SK-N-SH (cell line): ENCODE data around the gene PRDM5. TPM values are rescaled to one million over a fixed set of nuclear protein-coding genes. Genes with fewer than 3 reads are reported as not detected.

ENCODE experiments used
- CTCF ChIA-PET: fragments of 300-600, 350-600 bp; formaldehyde crosslinking; extraction: SDS; loops from one replicate; lab custom pipeline; 2021; lab: Yijun Ruan, JAX
- POLR2A ChIA-PET: fragments of 350-600 bp; sonication (Branson Sonifier 250); formaldehyde crosslinking; extraction: SDS; loops from one replicate; lab custom pipeline; 2020; ENCODE audit warnings: antibody characterized with exemption, inconsistent platforms; lab: Yijun Ruan, JAX
- DNase-seq: peaks from one replicate; pipeline ENCODE4 v3.0.0; 2012
- H2AFZ ChIP-seq: fragments of 200-600 bp; sonication (generic); 2 replicates; pipeline ENCODE4 v1.8.1; 2016; ENCODE audit warnings: antibody characterized with exemption, mild to moderate bottlenecking, low read depth
- H3F3A ChIP-seq: fragments of 200-600 bp; sonication (generic); replicated peaks from 2 replicates; pipeline ENCODE3; 2016; ENCODE audit warnings: antibody characterized with exemption, mild to moderate bottlenecking; ENCODE audit not compliant: insufficient read depth
- H3K27ac ChIP-seq, 2 experiments: fragments of 200-500 bp in 1 of 2; fragments of 200-600 bp in 1 of 2; sonication (Bioruptor generic) in 1 of 2; sonication (generic), shearing (Covaris generic) in 1 of 2; 2 replicates each; pipeline versions ENCODE4 v1.5.1 to v1.6.1; 2014 to 2016; ENCODE audit warnings: low read depth in 2 of 2, inconsistent platforms in 1 of 2, low read length in 1 of 2, mild to moderate bottlenecking in 1 of 2, mixed read lengths in 1 of 2
- H3K27me3 ChIP-seq: fragments of 200-600 bp; sonication (generic), shearing (Covaris generic); 2 replicates; pipeline ENCODE4 v1.6.1; 2016; ENCODE audit warnings: mixed run types; ENCODE audit not compliant: insufficient read depth
- H3K36me3 ChIP-seq, 2 experiments: fragments of 200-500 bp in 1 of 2; fragments of 200-600 bp in 1 of 2; sonication (Bioruptor generic) in 1 of 2; sonication (generic) in 1 of 2; replicated peaks in 1 of 2; 2 replicates each; pipeline versions ENCODE3 to v1.5.1; 2014 to 2016; ENCODE audit warnings: low read length in 1 of 2, mild to moderate bottlenecking in 1 of 2; ENCODE audit not compliant: insufficient read depth in 2 of 2, control insufficient read depth in 1 of 2
- H3K4me1 ChIP-seq, 2 experiments: fragments of 200-500 bp in 1 of 2; fragments of 200-600 bp in 1 of 2; sonication (Bioruptor generic) in 1 of 2; sonication (generic), shearing (Covaris generic) in 1 of 2; 2 replicates each; pipeline versions ENCODE4 v1.5.1 to v1.6.1; 2014 to 2016; ENCODE audit warnings: low read depth in 1 of 2, low read length in 1 of 2, mixed run types in 1 of 2; ENCODE audit not compliant: insufficient read depth in 2 of 2, control insufficient read depth in 1 of 2
- H3K4me2 ChIP-seq: fragments of 200-600 bp; sonication (generic), shearing (Covaris generic); 2 replicates; pipeline ENCODE4 v1.6.1; 2017; ENCODE audit warnings: mixed run types
- H3K4me3 ChIP-seq, 2 experiments: fragments of 200-500 bp in 1 of 2; fragments of 200-600 bp in 1 of 2; sonication (Bioruptor generic) in 1 of 2; sonication (generic), shearing (Covaris generic) in 1 of 2; 2 replicates each; pipeline versions ENCODE4 v1.5.1 to v1.8.1; 2014 to 2016; ENCODE audit warnings: low read depth in 2 of 2, inconsistent platforms in 1 of 2, low read length in 1 of 2, mild to moderate bottlenecking in 1 of 2, mixed read lengths in 1 of 2, moderate library complexity in 1 of 2
- H3K79me2 ChIP-seq: fragments of 200-600 bp; sonication (generic); 2 replicates; pipeline ENCODE4 v1.8.1; 2017; ENCODE audit warnings: mild to moderate bottlenecking; ENCODE audit not compliant: insufficient read depth
- H3K9ac ChIP-seq: fragments of 200-600 bp; sonication (generic); 2 replicates; pipeline ENCODE4 v1.6.1; 2017; ENCODE audit warnings: mixed run types
- H3K9me2 ChIP-seq: fragments of 200-600 bp; sonication (generic); 2 replicates; pipeline ENCODE4 v1.6.1; 2017; ENCODE audit warnings: mixed run types
- H3K9me3 ChIP-seq: fragments of 200-600 bp; sonication (generic); 2 replicates; pipeline ENCODE4 v1.6.1; 2017; ENCODE audit warnings: mixed run types, mild to moderate bottlenecking, moderate library complexity
- H4K20me1 ChIP-seq: fragments of 200-600 bp; sonication (generic); 2 replicates; pipeline ENCODE4 v1.6.1; 2017; ENCODE audit warnings: mild to moderate bottlenecking, mixed run types; ENCODE audit not compliant: insufficient read depth
- CHD2 ChIP-seq: fragments of 150-350 bp; IDR thresholded peaks from 2 replicates; pipeline ENCODE4 v1.6.1; 2018; ENCODE audit warnings: low read length; ENCODE audit not compliant: partially characterized antibody
- CTCF ChIP-seq: fragments of 200-600 bp; sonication (generic); IDR thresholded peaks from 2 replicates; pipeline ENCODE4 v1.6.1; 2017; ENCODE audit warnings: antibody characterized with exemption, mild to moderate bottlenecking, moderate library complexity
- ELF1 ChIP-seq: IDR thresholded peaks from 2 replicates; pipeline ENCODE4 v1.4.0; 2012
- FOXJ3 ChIP-seq: sonication (generic); formaldehyde crosslinking; IDR thresholded peaks from 2 replicates; pipeline ENCODE4 v1.5.1; 2020; ENCODE audit warnings: mild to moderate bottlenecking, missing genetic modification reagents
- FOXM1 ChIP-seq: IDR thresholded peaks from 2 replicates; pipeline ENCODE4 v1.4.0; 2012; ENCODE audit warnings: low read depth, mild to moderate bottlenecking
- GABPA ChIP-seq: IDR thresholded peaks from 2 replicates; pipeline ENCODE4 v1.4.0; 2012; ENCODE audit warnings: low read depth, mild to moderate bottlenecking
- GATA2 ChIP-seq: sonication (generic); formaldehyde crosslinking; IDR thresholded peaks from 2 replicates; pipeline ENCODE4 v1.5.0; 2020; ENCODE audit warnings: mild to moderate bottlenecking, missing genetic modification reagents
- JUND ChIP-seq: IDR thresholded peaks from 2 replicates; pipeline ENCODE4 v1.4.0; 2012
- MAX ChIP-seq: IDR thresholded peaks from 2 replicates; pipeline ENCODE4 v1.4.0; 2012; ENCODE audit warnings: low read depth
- MEF2A ChIP-seq: IDR thresholded peaks from 2 replicates; pipeline ENCODE4 v1.4.0; 2012; ENCODE audit warnings: low read depth, borderline replicate concordance
- MXI1 ChIP-seq: IDR thresholded peaks from 2 replicates; pipeline ENCODE4 v1.6.1; 2012; ENCODE audit warnings: mild to moderate bottlenecking, low read depth, low read length, improper control_type of control experiment
- PBX3 ChIP-seq: IDR thresholded peaks from 2 replicates; pipeline ENCODE4; 2012
- POLR2AphosphoS5 ChIP-seq: IDR thresholded peaks from 2 replicates; pipeline ENCODE4 v1.6.1; 2012; ENCODE audit warnings: low read depth, low read length
- SIN3A ChIP-seq: IDR thresholded peaks from 2 replicates; pipeline ENCODE4 v1.6.1; 2012; ENCODE audit warnings: low read depth, mild to moderate bottlenecking, low read length, moderate library complexity, borderline replicate concordance
- TAF1 ChIP-seq: IDR thresholded peaks from 2 replicates; pipeline ENCODE4 v1.6.1; 2012; ENCODE audit warnings: low read depth, mild to moderate bottlenecking, low read length, moderate library complexity, borderline replicate concordance
- TCF12 ChIP-seq: IDR thresholded peaks from 2 replicates; pipeline ENCODE4 v1.4.0; 2012
- TEAD4 ChIP-seq: IDR thresholded peaks from 2 replicates; pipeline ENCODE4 v1.4.0; 2012; ENCODE audit warnings: mild to moderate bottlenecking, borderline replicate concordance; ENCODE audit not compliant: insufficient read depth
- YY1 ChIP-seq: IDR thresholded peaks from 2 replicates; pipeline ENCODE4 v1.4.0; 2012; ENCODE audit warnings: low read depth, mild to moderate bottlenecking
- WGBS: methylation state at CpG from one replicate; pipeline ENCODE4 v1.1.6; 2017; ENCODE audit warnings: low lambda C conversion rate; 5-methylcytosine and 5-hydroxymethylcytosine counted together
- polyA plus RNA-seq, 3 experiments: library from polyadenylated mRNA; depleted of rRNA; stranded (reverse); fragments of >200 nt; gene quantifications; 2 replicates each; pipeline ENCODE4 v1.2.3, GENCODE V29; 2012
- TF ChIP-seq, protein P1 (sequence below): fragments of 150-350 bp; IDR thresholded peaks from 2 replicates; pipeline ENCODE4 v1.6.1; 2016; ENCODE audit warnings: mild to moderate bottlenecking, low read depth, low read length
- TF ChIP-seq, protein P2 (sequence below): fragments of 150-350 bp; IDR thresholded peaks from 2 replicates; pipeline ENCODE4 v1.6.1; 2017; ENCODE audit warnings: antibody characterized with exemption, low read length, low read depth, borderline replicate concordance

PRDM5 gene
- polyA plus RNA-seq, 1 of the 3 experiments (the other 2 are of a cell fraction), result 3.8 TPM

- Histone ChIP-seq H3K79me2 (no peaks in the 10 kb centered on the region; the same call in 1 of the 2 replicates), H3K9ac (peak overlapping the region; percentile 67), H3F3A (peaks cover 22% of the 10 kb centered on the region), H3K4me1 (peaks cover 0 to 19% of the 10 kb centered on the region in 2 experiments; a peak in 2 of 4 replicates), H3K36me3 (no peaks in the 10 kb centered on the region), H2AFZ (peak overlapping the region; percentile 93), H3K9me3 (no peaks in the 10 kb centered on the region), H3K4me2 (peak overlapping the region; percentile 72), H3K9me2 (no peaks in the 10 kb centered on the region), H3K27ac (peak overlapping the region; percentile 61 to 93), H3K27me3 (no peaks in the 10 kb centered on the region), H4K20me1 (no peaks in the 10 kb centered on the region), H3K4me3 (peak overlapping the region; percentile 75 to 83)
- TF ChIP-seq TEAD4 (0 out of 2 replicates have a peak, but pooled peaks have one; percentile 22), SIN3A (peak; percentile 70; the same call in 1 of the 2 replicates), MXI1 (0 out of 2 replicates have a peak, but pooled peaks have one; percentile 17), JUND (no peak), POLR2AphosphoS5 (peak; percentile 58), PBX3 (0 out of 2 replicates have a peak, but pooled peaks have one; percentile 7), YY1 (peak; percentile 36; the same call in 1 of the 2 replicates), GABPA (peak; percentile 72), CHD2 (no peak), GATA2 (CRISPR knock-in tag) (no peak), MAX (peak; percentile 95), TAF1 (peak; percentile 70; the same call in 1 of the 2 replicates), TCF12 (peak; percentile 9; the same call in 1 of the 2 replicates), ELF1 (peak; percentile 56; the same call in 1 of the 2 replicates)
- POLR2A ChIA-PET, result no interaction called here
- no peak for DNase-seq
- CTCF ChIA-PET, result interaction anchor here (1.3 to 3.7 kb wide), 2 partner anchors 91 to 204 kb away, joined by 4 to 15 read pairs; no protein-coding TSS in a partner anchor
- WGBS, result 7% methylated on average over 19 of the region's 51 CpGs
Measured at GRCh38 chr4:120921456-120922380, 808 bp downstream of the PRDM5 start.

- Histone ChIP-seq H3K36me3 (no peaks in the 10 kb centered on the region), H3K9me2 (no peaks in the 10 kb centered on the region), H3K27me3 (no peaks in the 10 kb centered on the region), H3K4me1 (peaks cover 0 to 19% of the 10 kb centered on the region in 2 experiments; a peak in 2 of 4 replicates), H3K79me2 (peaks cover 4% of the 10 kb centered on the region; the same call in 1 of the 2 replicates), H3K9me3 (no peaks in the 10 kb centered on the region), H3K27ac (peak overlapping the region in 1 of 2 experiments; percentile 61; a peak in 1 of 4 replicates), H3K4me2 (no peak overlapping the region), H3F3A (peaks cover 21% of the 10 kb centered on the region), H2AFZ (0 out of 2 replicates have a peak overlapping the region, but pooled peaks have one; percentile 93), H4K20me1 (no peaks in the 10 kb centered on the region), H3K9ac (no peak overlapping the region)
- DNase-seq, result no peak
- 98% methylated on average over 2 of the region's 2 CpGs for WGBS
- POLR2A ChIA-PET, result no interaction called here
- TF ChIP-seq FOXM1 (no peak), CTCF (no peak), POLR2AphosphoS5 (no peak), TCF12 (no peak), MXI1 (no peak), MEF2A (no peak), CHD2 (no peak), GABPA (no peak), GATA2 (CRISPR knock-in tag) (no peak), FOXJ3 (CRISPR knock-in tag) (no peak)
- TF ChIP-seq, protein P1, sequence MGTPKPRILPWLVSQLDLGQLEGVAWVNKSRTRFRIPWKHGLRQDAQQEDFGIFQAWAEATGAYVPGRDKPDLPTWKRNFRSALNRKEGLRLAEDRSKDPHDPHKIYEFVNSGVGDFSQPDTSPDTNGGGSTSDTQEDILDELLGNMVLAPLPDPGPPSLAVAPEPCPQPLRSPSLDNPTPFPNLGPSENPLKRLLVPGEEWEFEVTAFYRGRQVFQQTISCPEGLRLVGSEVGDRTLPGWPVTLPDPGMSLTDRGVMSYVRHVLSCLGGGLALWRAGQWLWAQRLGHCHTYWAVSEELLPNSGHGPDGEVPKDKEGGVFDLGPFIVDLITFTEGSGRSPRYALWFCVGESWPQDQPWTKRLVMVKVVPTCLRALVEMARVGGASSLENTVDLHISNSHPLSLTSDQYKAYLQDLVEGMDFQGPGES, result no peak
- TF ChIP-seq, protein P2, sequence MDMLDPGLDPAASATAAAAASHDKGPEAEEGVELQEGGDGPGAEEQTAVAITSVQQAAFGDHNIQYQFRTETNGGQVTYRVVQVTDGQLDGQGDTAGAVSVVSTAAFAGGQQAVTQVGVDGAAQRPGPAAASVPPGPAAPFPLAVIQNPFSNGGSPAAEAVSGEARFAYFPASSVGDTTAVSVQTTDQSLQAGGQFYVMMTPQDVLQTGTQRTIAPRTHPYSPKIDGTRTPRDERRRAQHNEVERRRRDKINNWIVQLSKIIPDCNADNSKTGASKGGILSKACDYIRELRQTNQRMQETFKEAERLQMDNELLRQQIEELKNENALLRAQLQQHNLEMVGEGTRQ, result no peak
- TF ChIP-seq, all 33 proteins: peak for 0
- CTCF ChIA-PET, result interaction anchor here (1.3 to 3.7 kb wide), 3 partner anchors 90 to 208 kb away, joined by 4 to 15 read pairs (median 6); no protein-coding TSS in a partner anchor
- no peak overlapping the region for H3K4me3 ChIP-seq
Measured at GRCh38 chr4:120920666-120921065, 1.9 kb downstream of the PRDM5 start.
